CD14-positive monocyte (primary cell): Measurements from ENCODE around the gene PSENEN. TPM values are rescaled to one million over a fixed set of nuclear protein-coding genes. Genes with fewer than 3 reads are reported as not detected.
A peak's percentile ranks its signal among the peaks of the same experiment; 100 is the strongest.

Experiments
- DNase-seq, 3 donors: peaks; one replicate each; pipeline ENCODE4 v3.0.0-alpha.2; 2011 to 2022
- H2AFZ ChIP-seq: 2 replicates; pipeline ENCODE4 v1.6.0; 2012; ENCODE audit warnings: mild to moderate bottlenecking, low read depth, low read length, inconsistent platforms; ENCODE audit not compliant: insufficient read depth, poor library complexity, severe bottlenecking
- H3K27ac ChIP-seq, 2 donors: 1 replicate in 1 of 2; 2 replicates in 1 of 2; pipeline ENCODE4 v1.5.1; 2012 to 2013; ENCODE audit warnings: low read length in 2 of 2, control low read depth in 1 of 2, inconsistent platforms in 1 of 2, low read depth in 1 of 2, mild to moderate bottlenecking in 1 of 2
- H3K27me3 ChIP-seq, 2 donors: one replicate each; pipeline versions ENCODE4 v1.6.0 to v1.6.1; 2011 to 2013; ENCODE audit warnings: low read length in 2 of 2; ENCODE audit not compliant: control insufficient read depth in 2 of 2, insufficient read depth in 2 of 2
- H3K36me3 ChIP-seq, 2 donors: replicated peaks in 1 of 2; 1 replicate in 1 of 2; 2 replicates in 1 of 2; pipeline versions ENCODE4 v1.5.1 to v1.6.1; 2012 to 2013; ENCODE audit warnings: low read length in 2 of 2, control low read depth in 1 of 2, inconsistent platforms in 1 of 2, mild to moderate bottlenecking in 1 of 2; ENCODE audit not compliant: insufficient read depth in 2 of 2, control insufficient read depth in 1 of 2
- H3K4me1 ChIP-seq, 2 donors: 1 replicate in 1 of 2; 2 replicates in 1 of 2; pipeline versions ENCODE4 v1.5.1 to v1.6.1; 2012 to 2013; ENCODE audit warnings: low read length in 2 of 2, control low read depth in 1 of 2, inconsistent platforms in 1 of 2, mild to moderate bottlenecking in 1 of 2, moderate library complexity in 1 of 2; ENCODE audit not compliant: insufficient read depth in 2 of 2, control insufficient read depth in 1 of 2
- H3K4me2 ChIP-seq: replicated peaks from 2 replicates; pipeline ENCODE3; 2012; ENCODE audit warnings: low read length, moderate library complexity, mild to moderate bottlenecking; ENCODE audit not compliant: poor library complexity, severe bottlenecking; ENCODE audit errors: extremely low read depth
- H3K4me3 ChIP-seq, 3 experiments: fragments of 200-600 bp in 1 of 3; sonication (generic) in 1 of 3; replicated peaks in 1 of 3; 1 replicate in 2 of 3; 2 replicates in 1 of 3; pipeline ENCODE4 v1.5.1; 2011 to 2013; ENCODE audit warnings: low read length in 3 of 3, mild to moderate bottlenecking in 3 of 3, control low read depth in 2 of 3, low read depth in 2 of 3, inconsistent platforms in 1 of 3, moderate library complexity in 1 of 3
- H3K79me2 ChIP-seq: 2 replicates; pipeline ENCODE4 v1.6.0; 2012; ENCODE audit warnings: mild to moderate bottlenecking, control low read depth, inconsistent platforms, low read length, moderate library complexity; ENCODE audit not compliant: insufficient read depth
- H3K9ac ChIP-seq: 2 replicates; pipeline ENCODE4 v1.6.0; 2017; ENCODE audit warnings: low read length, mild to moderate bottlenecking; ENCODE audit not compliant: insufficient read depth, poor library complexity, severe bottlenecking
- H3K9me3 ChIP-seq, 2 donors: replicated peaks in 1 of 2; 1 replicate in 1 of 2; 2 replicates in 1 of 2; pipeline versions ENCODE4 v1.5.1 to v1.6.1; 2012 to 2013; ENCODE audit warnings: low read length in 2 of 2, control low read depth in 1 of 2; ENCODE audit not compliant: control insufficient read depth in 1 of 2, insufficient read depth in 1 of 2
- H4K20me1 ChIP-seq: 2 replicates; pipeline ENCODE4 v1.6.0; 2012; ENCODE audit warnings: mild to moderate bottlenecking, low read length, control low read depth, moderate library complexity; ENCODE audit not compliant: insufficient read depth
- H3K27ac Mint-ChIP-seq, 7 donors: one replicate each; pipeline ENCODE4 v1.8.0; 2020; ENCODE audit warnings: mild to moderate bottlenecking in 7 of 7, mixed read lengths in 7 of 7, moderate library complexity in 6 of 7, inconsistent platforms in 2 of 7
- H3K27me3 Mint-ChIP-seq, 3 donors: one replicate each; pipeline ENCODE4 v1.8.0; 2021 to 2022; ENCODE audit warnings: low read depth in 3 of 3, mild to moderate bottlenecking in 3 of 3, mixed read lengths in 3 of 3, moderate library complexity in 3 of 3, inconsistent platforms in 1 of 3
- H3K36me3 Mint-ChIP-seq, 2 donors: one replicate each; pipeline ENCODE4 v1.8.0; 2020; ENCODE audit warnings: mixed read lengths in 2 of 2, inconsistent platforms in 1 of 2, mild to moderate bottlenecking in 1 of 2
- H3K4me1 Mint-ChIP-seq: one replicate; pipeline ENCODE4 v1.8.0; 2020; ENCODE audit warnings: mild to moderate bottlenecking, mixed read lengths
- H3K4me3 Mint-ChIP-seq, 2 donors: one replicate each; pipeline ENCODE4 v1.8.0; 2020; ENCODE audit warnings: mild to moderate bottlenecking in 2 of 2, mixed read lengths in 2 of 2, moderate library complexity in 1 of 2
- H3K9me3 Mint-ChIP-seq, 7 donors: one replicate each; pipeline ENCODE4 v1.8.0; 2020 to 2022; ENCODE audit warnings: mixed read lengths in 7 of 7, mild to moderate bottlenecking in 6 of 7, moderate library complexity in 6 of 7, inconsistent platforms in 2 of 7
- WGBS: methylation state at CpG from one replicate; pipeline ENCODE4 v1.1.5; 2013; ENCODE audit warnings: missing lambda C conversion rate; ENCODE audit not compliant: insufficient coverage; 5-methylcytosine and 5-hydroxymethylcytosine counted together
- intact Hi-C, 2 donors: fragments of 100-400 bp; cut with micrococcal nuclease; formaldehyde crosslinking; loops; one replicate each; pipeline versions ENCODE4 v1.15.0 to v1.15.1; 2023
- polyA plus RNA-seq, 3 donors: library from polyadenylated mRNA; depleted of rRNA in 1 of 3; unstranded in 2 of 3; stranded (reverse) in 1 of 3; fragments of 300-500 nt in 2 of 3; fragments of >200 nt in 1 of 3; fragmentation: Illumina TruSeq in 2 of 3; gene quantifications; 1 replicate in 2 of 3; 2 replicates in 1 of 3; pipeline ENCODE4 v1.2.3, GENCODE V29; 2012 to 2021
- TF ChIP-seq, protein P1 (sequence below): fragments of 200-600 bp; IDR thresholded peaks from one replicate; pipeline ENCODE4 v1.8.0; 2022; ENCODE audit warnings: antibody characterized with exemption, mild to moderate bottlenecking

Gene PSENEN
- polyA plus RNA-seq, 3 donors = 29.7 to 149 (median 129) TPM

DNA sequence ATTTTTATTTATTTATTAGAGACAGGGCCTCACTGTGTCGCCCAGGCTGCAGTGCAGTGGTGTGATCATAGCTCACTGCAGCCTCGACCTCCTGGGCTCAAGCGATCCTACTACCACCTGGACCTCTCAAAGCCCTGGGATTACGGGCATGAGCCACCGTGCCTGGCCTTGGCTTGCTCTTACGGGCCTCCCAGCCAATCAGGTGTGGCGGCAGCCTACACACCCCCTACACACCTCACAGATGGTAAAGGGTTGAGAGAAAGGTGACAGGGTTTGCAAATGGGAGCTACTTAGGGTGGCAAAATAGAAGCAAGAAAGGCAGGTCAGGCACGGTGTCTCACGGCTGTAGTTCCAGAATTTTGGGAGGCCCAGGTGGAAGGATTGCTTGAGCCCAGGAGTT lies 42.1 kb upstream of the PSENEN start:
- H3K4me3 Mint-ChIP-seq = peak overlapping the region in 1 of 2 donors; percentile 99
- Histone ChIP-seq H4K20me1 (no peaks in the 10 kb centered on the region), H3K9me3 (no peaks in the 10 kb centered on the region), H3K9ac (no peak overlapping the region), H3K79me2 (no peaks in the 10 kb centered on the region), H3K27me3 (peaks cover 0 to 23% of the 10 kb centered on the region in 2 donors), H3K27ac (no peak overlapping the region), H2AFZ (no peak overlapping the region), H3K36me3 (no peaks in the 10 kb centered on the region), H3K4me3 (no peak overlapping the region), H3K4me1 (peaks cover 12 to 13% of the 10 kb centered on the region in 2 donors), H3K4me2 (no peak overlapping the region)
- intact Hi-C loops = no loop called here
- WGBS = 68% methylated on average over 4 of the region's 9 CpGs
- TF ChIP-seq, protein P1, sequence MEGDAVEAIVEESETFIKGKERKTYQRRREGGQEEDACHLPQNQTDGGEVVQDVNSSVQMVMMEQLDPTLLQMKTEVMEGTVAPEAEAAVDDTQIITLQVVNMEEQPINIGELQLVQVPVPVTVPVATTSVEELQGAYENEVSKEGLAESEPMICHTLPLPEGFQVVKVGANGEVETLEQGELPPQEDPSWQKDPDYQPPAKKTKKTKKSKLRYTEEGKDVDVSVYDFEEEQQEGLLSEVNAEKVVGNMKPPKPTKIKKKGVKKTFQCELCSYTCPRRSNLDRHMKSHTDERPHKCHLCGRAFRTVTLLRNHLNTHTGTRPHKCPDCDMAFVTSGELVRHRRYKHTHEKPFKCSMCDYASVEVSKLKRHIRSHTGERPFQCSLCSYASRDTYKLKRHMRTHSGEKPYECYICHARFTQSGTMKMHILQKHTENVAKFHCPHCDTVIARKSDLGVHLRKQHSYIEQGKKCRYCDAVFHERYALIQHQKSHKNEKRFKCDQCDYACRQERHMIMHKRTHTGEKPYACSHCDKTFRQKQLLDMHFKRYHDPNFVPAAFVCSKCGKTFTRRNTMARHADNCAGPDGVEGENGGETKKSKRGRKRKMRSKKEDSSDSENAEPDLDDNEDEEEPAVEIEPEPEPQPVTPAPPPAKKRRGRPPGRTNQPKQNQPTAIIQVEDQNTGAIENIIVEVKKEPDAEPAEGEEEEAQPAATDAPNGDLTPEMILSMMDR = no peak
- peaks cover 0 to 12% (median 3%) of the 10 kb centered on the region in 7 donors for H3K9me3 Mint-ChIP-seq
- no peak for DNase-seq
- peaks cover 31 to 35% (median 33%) of the 10 kb centered on the region in 3 donors for H3K27me3 Mint-ChIP-seq
- peaks cover 9% of the 10 kb centered on the region for H3K4me1 Mint-ChIP-seq
- H3K27ac Mint-ChIP-seq = no peak overlapping the region
- peaks cover 0 to 4% of the 10 kb centered on the region in 2 donors for H3K36me3 Mint-ChIP-seq

DNA sequence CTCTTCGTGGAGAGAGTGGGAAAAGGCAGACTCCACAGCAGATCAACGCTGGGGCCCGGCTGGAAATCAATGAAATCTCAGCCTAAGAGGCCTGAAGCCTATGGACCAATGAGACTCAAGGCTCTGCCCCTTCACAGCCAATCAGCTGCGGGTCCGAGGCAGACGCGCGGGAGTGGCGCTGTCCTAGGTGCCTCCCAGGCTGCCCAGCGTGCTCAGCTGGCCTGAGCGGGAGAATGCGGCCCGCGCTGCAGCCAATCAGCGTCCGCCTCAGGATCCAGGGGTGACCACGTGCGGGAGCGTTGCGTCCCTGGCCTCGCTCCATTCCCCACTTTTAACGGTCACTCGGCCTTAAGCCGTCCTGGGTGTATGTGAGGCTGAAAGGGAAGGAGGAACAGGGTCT lies 41.2 kb upstream of the PSENEN start, which contains the start of gene ZBTB32:
Gene ZBTB32 (plus strand): TSS at position 341 of the 400 bp plus-strand sequence. CDS start 10,069 bp downstream, outside the sequence.
- no peaks in the 10 kb centered on the region for H4K20me1 ChIP-seq
- no peak within 1 kb of the TSS for H2AFZ ChIP-seq
- H3K27me3 Mint-ChIP-seq = peaks cover 31 to 34% (median 32%) of the 10 kb centered on the region in 3 donors
- no peaks in the 10 kb centered on the region for H3K9me3 ChIP-seq
- H3K27ac Mint-ChIP-seq = no peak within 1 kb of the TSS
- DNase-seq = no peak
- H3K4me1 Mint-ChIP-seq = peaks cover 9% of the 10 kb centered on the region
- H3K4me2 ChIP-seq = no peak within 1 kb of the TSS
- peaks cover 0 to 23% of the 10 kb centered on the region in 2 donors for H3K27me3 ChIP-seq
- peaks cover 0 to 4% of the 10 kb centered on the region in 2 donors for H3K36me3 Mint-ChIP-seq
- TF ChIP-seq, protein P1 = no peak
- H3K9me3 Mint-ChIP-seq = peaks cover 0 to 12% (median 3%) of the 10 kb centered on the region in 7 donors
- H3K79me2 ChIP-seq = no peaks in the 10 kb centered on the region
- H3K4me3 Mint-ChIP-seq = peak within 1 kb of the TSS in 1 of 2 donors; percentile 99
- no peak within 1 kb of the TSS for H3K4me3 ChIP-seq
- intact Hi-C loops = no loop called here
- H3K9ac ChIP-seq = no peak within 1 kb of the TSS
- no peak within 1 kb of the TSS for H3K27ac ChIP-seq
- no peaks in the 10 kb centered on the region for H3K36me3 ChIP-seq
- 29% methylated on average over 23 of the region's 24 CpGs for WGBS
- peaks cover 12 to 13% of the 10 kb centered on the region in 2 donors for H3K4me1 ChIP-seq
